GM04504 (cell line): Measurements from ENCODE around the gene LAMA3.

ENCODE experiments used
- DNase-seq: peaks from one replicate; pipeline ENCODE4 v3.0.0-alpha.2; 2012; ENCODE audit warnings: low read depth

LAMA3 gene

DNA sequence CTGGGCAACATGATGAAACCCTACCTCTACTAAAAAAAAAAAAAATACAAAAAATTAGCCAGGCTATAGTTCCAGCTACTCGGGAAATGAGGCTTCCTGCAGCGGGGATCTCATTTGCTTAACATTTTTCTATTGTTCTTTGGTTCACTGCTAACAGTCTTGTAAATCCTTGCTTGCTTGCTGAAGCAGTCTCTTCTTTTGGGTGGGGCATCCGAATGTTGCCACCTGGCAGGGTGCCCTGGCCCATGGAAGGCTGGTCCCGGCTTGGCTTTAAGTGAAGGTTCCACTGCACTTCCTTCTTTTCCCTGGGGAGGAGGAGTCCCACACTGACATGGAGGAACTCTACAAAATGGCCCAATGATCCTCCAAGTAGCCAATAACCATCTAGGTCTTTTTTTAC, 20.5 kb upstream of the LAMA3 start:
- DNase-seq, result no peak

GRCh38 chr18:23669202-23669766, 20.0 kb upstream of the LAMA3 start:
- DNase-seq, result no peak

DNA sequence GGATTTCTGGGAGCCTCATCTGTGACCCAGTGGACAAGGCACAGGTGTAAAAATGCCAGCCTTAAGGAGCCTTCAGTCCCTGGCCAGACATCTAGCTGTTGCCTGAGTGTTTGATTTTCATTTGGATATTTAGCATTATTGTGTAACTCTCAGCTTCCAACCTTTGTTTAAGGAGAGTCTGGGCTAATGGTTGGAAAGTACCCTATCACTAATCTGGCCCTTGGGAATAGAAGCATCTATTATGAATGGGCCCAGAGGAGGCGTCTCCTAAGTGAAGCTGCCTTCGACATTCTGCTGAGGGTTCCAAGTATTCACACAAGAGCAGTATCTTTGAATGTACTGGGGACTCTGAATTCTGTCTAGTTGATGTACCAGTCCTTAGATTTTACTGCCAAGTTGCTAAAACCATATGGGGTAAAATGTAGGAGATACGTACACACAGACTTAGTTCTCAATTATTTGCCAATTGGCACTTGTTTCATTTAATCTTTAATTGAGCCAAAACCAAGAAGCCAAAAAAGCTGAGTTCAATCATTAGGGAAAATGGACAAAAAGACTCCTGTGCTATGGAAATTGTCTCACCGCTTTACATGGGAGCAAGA, 19.3 kb upstream of the LAMA3 start:
- no peak for DNase-seq

DNA sequence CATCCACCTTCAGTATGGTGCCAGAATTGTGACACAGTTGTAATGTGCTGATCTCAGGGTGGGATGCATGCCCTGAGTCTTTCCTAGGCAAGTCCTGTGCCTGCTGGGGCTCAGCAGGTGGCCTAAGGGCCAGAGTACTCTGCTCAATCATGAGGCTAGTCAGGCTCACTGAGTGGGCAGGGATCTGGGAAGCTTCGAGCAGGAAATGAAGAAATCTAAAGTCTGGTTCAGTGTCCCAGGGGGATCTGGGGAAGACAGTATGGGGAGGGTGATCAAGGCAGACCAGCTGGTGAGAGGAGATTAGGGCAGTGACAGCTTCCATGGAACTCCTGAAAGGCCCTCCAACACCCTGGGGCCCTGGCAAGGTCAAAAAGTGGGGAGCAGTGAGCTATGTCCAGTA, 17.7 kb upstream of the LAMA3 start:
- no peak for DNase-seq

DNA sequence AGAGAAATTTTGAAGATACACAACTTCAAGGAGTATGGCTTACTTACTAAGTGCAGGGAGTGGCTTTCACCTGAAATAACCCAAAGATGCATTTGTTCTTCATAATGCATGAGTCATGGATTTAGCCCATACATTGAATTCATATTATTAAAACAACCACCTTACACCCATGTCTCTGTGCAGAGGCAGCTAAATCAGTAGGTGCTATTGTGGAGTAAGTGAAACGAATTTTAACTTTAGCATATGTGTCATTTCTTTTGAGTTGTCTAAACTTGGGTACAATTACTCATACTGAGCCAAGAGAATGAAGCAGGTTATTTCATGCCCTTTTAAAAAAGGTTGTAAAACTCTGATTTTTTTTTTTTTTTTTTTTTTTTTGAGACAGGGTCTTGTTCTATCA, 15.5 kb upstream of the LAMA3 start:
- DNase-seq, result no peak

DNA sequence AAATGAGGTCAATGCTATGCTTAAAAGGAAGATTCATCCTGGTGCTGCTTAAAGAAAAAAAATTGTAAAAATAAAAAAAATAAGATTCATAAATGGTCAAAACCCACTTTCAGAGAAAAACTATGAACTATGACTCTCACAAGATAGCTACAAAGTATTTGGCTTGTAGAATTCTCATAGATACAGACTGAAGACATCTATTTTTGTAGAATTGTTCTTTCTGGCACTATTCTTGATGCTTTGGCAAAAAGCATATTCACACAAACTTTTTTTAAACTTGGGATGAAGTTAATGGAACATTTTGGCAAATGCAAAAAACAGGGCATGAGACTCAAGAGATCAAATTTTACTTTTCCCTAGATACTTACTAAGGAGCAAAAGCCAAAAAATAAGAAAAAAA, 14.0 kb upstream of the LAMA3 start:
- no peak for DNase-seq

- DNase-seq, result no peak
Measured at GRCh38 chr18:23675896-23676295, 13.4 kb upstream of the LAMA3 start.

DNA sequence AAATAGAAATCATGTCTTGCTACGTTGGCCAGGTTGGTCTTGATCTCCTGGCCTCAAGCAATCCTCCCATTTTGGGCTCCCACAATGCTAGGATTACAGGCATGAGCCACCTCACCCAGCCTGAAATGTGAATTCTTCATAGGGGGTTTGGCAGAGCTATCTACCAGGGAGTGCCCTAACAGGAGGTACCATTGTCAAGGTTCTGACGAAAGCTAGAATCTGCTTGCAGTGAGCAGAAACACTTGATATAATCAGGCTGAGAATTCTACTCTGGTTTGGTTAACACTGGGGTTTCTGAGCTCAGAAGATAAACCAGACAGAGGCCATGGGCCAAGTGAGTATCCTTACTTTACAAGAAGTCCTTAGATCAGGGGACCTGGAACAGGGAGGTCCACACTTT, 7.2 kb upstream of the LAMA3 start:
- DNase-seq, result no peak

- no peak for DNase-seq
Measured at GRCh38 chr18:23682472-23682871, 6.8 kb upstream of the LAMA3 start.

DNA sequence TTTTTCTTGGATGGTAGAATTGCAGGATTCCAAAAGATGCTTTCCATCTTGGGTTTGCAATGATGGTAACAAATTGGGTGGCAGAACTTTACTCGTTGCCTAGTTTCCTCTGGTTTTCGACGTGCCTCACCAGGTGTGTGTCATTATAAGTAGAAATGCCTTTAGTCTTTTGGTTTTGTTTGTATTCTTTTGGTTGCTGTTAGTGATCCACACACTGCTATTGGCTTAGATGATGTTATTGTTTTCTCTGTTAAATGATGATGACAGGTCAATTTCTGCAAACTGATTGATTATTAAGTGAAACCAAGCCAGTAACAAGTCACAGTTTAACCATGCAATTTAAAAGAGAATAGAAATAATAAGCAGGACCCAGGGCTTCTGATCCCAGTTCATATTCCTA, 6.1 kb upstream of the LAMA3 start:
- no peak for DNase-seq

DNA sequence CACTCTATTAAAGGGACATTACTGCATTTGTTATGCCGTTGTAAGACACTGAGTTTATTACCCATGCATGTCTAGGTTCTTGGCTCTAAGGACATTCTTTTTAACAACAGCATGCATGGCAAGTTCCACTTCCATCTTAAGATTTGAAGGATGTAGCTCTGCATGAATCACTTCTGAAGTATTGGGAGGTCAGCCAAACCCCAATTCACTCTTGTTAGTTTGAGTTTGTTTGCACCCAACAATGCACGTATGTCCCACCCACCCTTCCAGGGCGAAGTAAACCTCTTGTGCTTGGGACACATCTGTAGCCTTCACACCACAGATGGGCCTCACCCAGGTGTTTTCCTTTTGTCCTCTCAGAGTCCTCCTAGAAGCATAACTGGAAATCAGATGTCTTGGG, 5.6 kb upstream of the LAMA3 start:
- no peak for DNase-seq

- DNase-seq, result no peak
Measured at GRCh38 chr18:23684515-23685197, 4.6 kb upstream of the LAMA3 start.

DNA sequence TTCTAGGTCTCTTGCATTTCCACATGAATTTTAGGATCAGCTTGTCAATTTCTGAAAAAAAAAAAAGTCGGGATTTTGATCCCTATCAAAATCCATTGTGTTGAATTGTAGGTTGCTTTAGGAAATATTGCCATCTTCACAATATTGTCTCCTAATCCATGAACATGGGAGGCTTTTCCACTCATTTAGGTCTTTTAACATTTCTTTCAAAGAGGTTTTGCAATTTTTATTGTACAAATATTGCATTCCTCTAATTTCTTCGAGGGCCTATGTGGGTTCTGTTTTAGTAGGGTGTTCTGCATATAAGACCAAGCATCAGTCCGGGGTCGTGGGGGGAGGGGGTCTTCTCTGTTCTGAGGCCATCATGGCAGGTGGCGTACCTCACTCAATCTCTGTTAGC, 725 bp upstream of the LAMA3 start:
- no peak for DNase-seq

DNA sequence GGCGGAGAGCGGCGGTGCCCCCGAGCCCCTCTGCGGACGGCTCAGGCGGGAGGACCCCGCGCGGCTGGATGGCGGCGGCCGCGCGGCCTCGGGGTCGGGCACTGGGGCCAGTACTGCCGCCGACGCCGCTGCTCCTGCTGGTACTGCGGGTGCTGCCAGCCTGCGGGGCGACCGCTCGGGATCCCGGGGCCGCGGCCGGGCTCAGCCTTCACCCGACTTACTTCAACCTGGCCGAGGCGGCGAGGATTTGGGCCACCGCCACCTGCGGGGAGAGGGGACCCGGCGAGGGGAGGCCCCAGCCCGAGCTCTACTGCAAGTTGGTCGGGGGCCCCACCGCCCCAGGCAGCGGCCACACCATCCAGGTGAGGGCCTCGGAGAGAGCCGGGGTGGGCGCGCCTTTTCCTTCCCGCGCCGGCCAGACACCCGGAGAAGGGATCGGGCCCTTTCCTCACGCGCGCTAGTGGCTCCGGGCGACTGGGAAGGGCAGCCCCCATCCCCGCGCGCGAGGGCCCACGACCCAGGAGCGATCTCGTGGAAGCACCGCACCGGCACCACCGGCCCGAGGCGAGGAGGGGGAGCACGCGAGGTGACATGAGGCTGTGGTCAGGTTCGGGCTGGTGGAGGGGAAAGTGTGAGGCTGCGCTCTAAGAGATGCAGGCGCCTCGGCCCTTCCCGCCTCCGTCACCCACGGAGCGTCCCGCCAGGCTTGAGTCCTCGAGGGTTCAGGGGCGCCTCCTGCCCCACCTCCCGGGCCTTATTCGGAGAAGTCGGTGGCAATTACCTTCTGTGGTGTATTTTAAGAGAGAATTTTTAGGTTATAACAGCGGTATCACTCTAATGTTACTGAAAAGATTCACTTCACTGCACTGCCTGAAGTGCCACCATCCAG, 607 bp downstream of the LAMA3 start:
- no peak for DNase-seq

DNA sequence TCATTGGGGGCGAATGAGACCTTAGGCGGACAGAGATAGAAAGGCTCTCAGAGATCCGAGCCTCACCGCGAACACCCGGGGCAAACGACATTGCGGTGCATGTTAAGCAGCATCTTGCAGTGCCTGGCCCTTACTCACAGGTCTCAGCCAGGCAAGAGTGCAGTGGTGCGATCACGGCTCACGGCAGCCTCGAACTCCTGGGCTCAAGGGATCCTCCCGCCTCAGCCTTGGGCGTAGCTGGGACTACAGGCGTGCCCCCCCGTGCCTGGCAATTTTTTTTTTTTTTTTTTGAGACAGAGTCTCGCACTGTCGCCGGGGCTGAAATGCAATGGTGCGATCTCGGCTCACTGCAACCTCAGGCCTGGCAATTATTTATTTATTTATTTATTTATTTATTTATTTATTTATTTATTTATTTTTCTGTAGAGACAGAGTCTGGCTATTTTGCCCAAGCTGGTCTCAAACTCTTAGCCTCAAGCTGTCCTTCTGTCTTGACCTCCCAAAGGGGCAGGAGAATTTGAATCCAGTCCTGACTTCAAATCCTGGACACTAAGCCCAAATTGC, 1.3 kb downstream of the LAMA3 start:
- no peak for DNase-seq

DNA sequence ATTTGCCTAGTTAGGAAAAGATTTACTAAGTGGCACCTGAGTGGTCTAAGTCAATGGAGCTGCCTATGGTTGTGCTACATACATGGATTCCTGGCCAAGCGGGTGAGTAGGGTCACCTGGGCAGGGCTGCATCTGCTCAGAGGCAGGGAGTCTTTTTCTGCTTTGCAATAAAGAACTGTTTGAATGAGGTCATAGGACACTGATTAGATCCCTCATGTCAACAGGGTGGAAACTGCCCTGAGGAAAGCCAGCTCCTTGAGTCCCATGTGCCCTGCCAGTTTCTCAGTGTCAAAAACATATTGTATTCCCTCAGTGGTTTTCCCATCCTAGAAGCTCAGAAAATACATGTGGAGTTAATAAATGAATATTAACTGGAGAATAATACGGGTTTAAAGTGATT, 4.6 kb downstream of the LAMA3 start:
- DNase-seq, result no peak

GRCh38 chr18:23694637-23695430, 5.6 kb downstream of the LAMA3 start:
- DNase-seq, result no peak

DNA sequence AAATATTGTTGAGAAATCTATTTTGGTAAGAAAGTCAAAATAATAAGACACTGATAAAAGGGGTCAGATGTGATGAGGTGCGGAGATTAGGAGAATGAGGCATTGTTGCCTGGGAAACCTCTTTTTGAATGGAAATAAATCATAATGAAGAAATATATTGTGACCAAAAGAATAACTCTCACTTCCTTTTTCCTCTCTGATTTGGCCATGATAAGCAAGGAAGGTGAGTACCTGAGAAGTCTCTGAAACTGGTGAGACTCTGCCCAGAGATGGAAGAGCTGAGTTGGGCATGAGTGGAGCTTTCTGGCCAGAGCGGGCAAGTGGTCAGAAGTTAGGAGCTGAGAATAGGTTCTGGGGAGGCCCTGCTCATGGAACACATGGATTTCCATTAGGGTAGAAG, 11.8 kb downstream of the LAMA3 start:
- no peak for DNase-seq

- DNase-seq, result no peak
Measured at GRCh38 chr18:23701544-23702064, 12.4 kb downstream of the LAMA3 start.

- DNase-seq, result no peak
Measured at GRCh38 chr18:23702606-23703005, 13.4 kb downstream of the LAMA3 start.
